WTC11 (cell line): ENCODE data around the gene DRC3.

Source experiments
- FOXJ3 ChIP-seq: sonication (generic); formaldehyde crosslinking; IDR thresholded peaks from 2 replicates; pipeline ENCODE4 v1.9.0; 2021; ENCODE audit warnings: missing genetic modification reagents, mild to moderate bottlenecking, borderline replicate concordance
- MXD4 ChIP-seq: fragments of 250-450 bp; sonication (Bioruptor Pico); IDR thresholded peaks from 2 replicates; pipeline ENCODE4 v1.8.0; 2021; ENCODE audit warnings: mild to moderate bottlenecking, moderate library complexity, borderline replicate concordance
- NFE2L1 ChIP-seq: sonication (generic); formaldehyde crosslinking; IDR thresholded peaks from 2 replicates; pipeline ENCODE4 v1.8.1; 2023; ENCODE audit warnings: missing genetic modification reagents
- SMAD3 ChIP-seq: sonication (generic); formaldehyde crosslinking; IDR thresholded peaks from 2 replicates; pipeline ENCODE4 v1.8.0; 2022; ENCODE audit warnings: missing genetic modification reagents, mild to moderate bottlenecking, borderline replicate concordance
- ZNF121 ChIP-seq: sonication (generic); formaldehyde crosslinking; IDR thresholded peaks from 2 replicates; pipeline ENCODE4 v1.8.0; 2023; ENCODE audit warnings: missing genetic modification reagents
- ZNF219 ChIP-seq: sonication (generic); formaldehyde crosslinking; IDR thresholded peaks from 2 replicates; pipeline ENCODE4 v1.8.0; 2023; ENCODE audit warnings: missing genetic modification reagents, mild to moderate bottlenecking, borderline replicate concordance
- TF ChIP-seq, protein P1 (sequence below): fragments of 200-600 bp; IDR thresholded peaks from 2 replicates; pipeline ENCODE4 v1.8.0; 2022; ENCODE audit warnings: antibody characterized with exemption
- TF ChIP-seq, protein P2 (sequence below): sonication (generic); formaldehyde crosslinking; IDR thresholded peaks from 2 replicates; pipeline ENCODE4 v1.8.0; 2022; ENCODE audit warnings: missing genetic modification reagents
- TF ChIP-seq, protein P3 (sequence below): sonication (generic); formaldehyde crosslinking; IDR thresholded peaks from 2 replicates; pipeline ENCODE4 v1.8.1; 2023; ENCODE audit warnings: mild to moderate bottlenecking, moderate library complexity, missing genetic modification reagents
- TF ChIP-seq, protein P4 (sequence below): sonication (generic); formaldehyde crosslinking; IDR thresholded peaks from 2 replicates; pipeline ENCODE4 v1.8.1; 2023; ENCODE audit warnings: mild to moderate bottlenecking, missing genetic modification reagents, moderate library complexity

DNA sequence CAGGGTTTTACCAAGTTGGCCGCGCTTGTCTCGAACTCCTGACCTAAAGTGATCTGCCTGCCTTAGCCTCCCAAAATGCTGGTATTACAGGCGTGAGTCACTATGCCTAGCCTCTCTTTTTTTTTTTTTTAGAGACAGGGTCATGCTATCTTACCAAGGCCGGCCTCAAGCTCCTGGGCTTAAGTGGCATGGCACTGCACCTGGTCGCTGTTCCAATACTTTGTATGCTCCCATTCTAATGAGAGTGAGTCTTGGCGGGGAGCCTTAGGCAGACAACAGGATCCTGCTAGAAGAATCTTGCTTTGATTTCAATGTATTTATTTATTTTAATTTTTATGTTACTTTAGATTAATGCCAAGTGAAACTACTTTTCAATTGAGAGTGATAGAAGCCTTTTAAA lies 22.3 kb upstream of the DRC3 start:
- TF ChIP-seq SMAD3 (CRISPR knock-in tag) = no peak
- TF ChIP-seq MXD4 = no peak
- TF ChIP-seq, protein P1, sequence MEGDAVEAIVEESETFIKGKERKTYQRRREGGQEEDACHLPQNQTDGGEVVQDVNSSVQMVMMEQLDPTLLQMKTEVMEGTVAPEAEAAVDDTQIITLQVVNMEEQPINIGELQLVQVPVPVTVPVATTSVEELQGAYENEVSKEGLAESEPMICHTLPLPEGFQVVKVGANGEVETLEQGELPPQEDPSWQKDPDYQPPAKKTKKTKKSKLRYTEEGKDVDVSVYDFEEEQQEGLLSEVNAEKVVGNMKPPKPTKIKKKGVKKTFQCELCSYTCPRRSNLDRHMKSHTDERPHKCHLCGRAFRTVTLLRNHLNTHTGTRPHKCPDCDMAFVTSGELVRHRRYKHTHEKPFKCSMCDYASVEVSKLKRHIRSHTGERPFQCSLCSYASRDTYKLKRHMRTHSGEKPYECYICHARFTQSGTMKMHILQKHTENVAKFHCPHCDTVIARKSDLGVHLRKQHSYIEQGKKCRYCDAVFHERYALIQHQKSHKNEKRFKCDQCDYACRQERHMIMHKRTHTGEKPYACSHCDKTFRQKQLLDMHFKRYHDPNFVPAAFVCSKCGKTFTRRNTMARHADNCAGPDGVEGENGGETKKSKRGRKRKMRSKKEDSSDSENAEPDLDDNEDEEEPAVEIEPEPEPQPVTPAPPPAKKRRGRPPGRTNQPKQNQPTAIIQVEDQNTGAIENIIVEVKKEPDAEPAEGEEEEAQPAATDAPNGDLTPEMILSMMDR = no peak
- TF ChIP-seq, protein P2, sequence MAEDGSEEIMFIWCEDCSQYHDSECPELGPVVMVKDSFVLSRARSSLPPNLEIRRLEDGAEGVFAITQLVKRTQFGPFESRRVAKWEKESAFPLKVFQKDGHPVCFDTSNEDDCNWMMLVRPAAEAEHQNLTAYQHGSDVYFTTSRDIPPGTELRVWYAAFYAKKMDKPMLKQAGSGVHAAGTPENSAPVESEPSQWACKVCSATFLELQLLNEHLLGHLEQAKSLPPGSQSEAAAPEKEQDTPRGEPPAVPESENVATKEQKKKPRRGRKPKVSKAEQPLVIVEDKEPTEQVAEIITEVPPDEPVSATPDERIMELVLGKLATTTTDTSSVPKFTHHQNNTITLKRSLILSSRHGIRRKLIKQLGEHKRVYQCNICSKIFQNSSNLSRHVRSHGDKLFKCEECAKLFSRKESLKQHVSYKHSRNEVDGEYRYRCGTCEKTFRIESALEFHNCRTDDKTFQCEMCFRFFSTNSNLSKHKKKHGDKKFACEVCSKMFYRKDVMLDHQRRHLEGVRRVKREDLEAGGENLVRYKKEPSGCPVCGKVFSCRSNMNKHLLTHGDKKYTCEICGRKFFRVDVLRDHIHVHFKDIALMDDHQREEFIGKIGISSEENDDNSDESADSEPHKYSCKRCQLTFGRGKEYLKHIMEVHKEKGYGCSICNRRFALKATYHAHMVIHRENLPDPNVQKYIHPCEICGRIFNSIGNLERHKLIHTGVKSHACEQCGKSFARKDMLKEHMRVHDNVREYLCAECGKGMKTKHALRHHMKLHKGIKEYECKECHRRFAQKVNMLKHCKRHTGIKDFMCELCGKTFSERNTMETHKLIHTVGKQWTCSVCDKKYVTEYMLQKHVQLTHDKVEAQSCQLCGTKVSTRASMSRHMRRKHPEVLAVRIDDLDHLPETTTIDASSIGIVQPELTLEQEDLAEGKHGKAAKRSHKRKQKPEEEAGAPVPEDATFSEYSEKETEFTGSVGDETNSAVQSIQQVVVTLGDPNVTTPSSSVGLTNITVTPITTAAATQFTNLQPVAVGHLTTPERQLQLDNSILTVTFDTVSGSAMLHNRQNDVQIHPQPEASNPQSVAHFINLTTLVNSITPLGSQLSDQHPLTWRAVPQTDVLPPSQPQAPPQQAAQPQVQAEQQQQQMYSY (CRISPR knock-in tag) = no peak
- TF ChIP-seq, protein P3, sequence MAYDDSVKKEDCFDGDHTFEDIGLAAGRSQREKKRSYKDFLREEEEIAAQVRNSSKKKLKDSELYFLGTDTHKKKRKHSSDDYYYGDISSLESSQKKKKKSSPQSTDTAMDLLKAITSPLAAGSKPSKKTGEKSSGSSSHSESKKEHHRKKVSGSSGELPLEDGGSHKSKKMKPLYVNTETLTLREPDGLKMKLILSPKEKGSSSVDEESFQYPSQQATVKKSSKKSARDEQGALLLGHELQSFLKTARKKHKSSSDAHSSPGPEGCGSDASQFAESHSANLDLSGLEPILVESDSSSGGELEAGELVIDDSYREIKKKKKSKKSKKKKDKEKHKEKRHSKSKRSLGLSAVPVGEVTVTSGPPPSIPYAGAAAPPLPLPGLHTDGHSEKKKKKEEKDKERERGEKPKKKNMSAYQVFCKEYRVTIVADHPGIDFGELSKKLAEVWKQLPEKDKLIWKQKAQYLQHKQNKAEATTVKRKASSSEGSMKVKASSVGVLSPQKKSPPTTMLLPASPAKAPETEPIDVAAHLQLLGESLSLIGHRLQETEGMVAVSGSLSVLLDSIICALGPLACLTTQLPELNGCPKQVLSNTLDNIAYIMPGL (CRISPR knock-in tag) = no peak
- no peak for TF ChIP-seq FOXJ3 (CRISPR knock-in tag)
- TF ChIP-seq ZNF121 = no peak
- no peak for TF ChIP-seq ZNF219 (CRISPR knock-in tag)
- TF ChIP-seq, protein P4, sequence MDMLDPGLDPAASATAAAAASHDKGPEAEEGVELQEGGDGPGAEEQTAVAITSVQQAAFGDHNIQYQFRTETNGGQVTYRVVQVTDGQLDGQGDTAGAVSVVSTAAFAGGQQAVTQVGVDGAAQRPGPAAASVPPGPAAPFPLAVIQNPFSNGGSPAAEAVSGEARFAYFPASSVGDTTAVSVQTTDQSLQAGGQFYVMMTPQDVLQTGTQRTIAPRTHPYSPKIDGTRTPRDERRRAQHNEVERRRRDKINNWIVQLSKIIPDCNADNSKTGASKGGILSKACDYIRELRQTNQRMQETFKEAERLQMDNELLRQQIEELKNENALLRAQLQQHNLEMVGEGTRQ = no peak
- no peak for TF ChIP-seq NFE2L1
